CD4-positive, alpha-beta T cell treated with Interleukin-4 for 1 hour (primary cell): Measurements from ENCODE around the gene ANAPC15.
"Not testable (repeated sequence)": the region's sequence is repeated elsewhere in the genome, so short reads cannot be mapped to it uniquely, and the experiment has no call there.

Experiments
- DNase-seq, 2 donors: peaks; one replicate each; pipeline ENCODE4 v3.0.0-alpha.2; 2020 to 2022

The ANAPC15 gene

GRCh38 chr11:72112143-72112977, at the start of gene ANAPC15:
Gene ANAPC15 (minus strand): TSS chr11:72112695. CDS start chr11:72111276, 1,419 bp downstream.
- peak; percentile 99 for DNase-seq

- DNase-seq, result no peak
Observed at GRCh38 chr11:72160319-72160718, 47.8 kb upstream of the ANAPC15 start.

- DNase-seq, result no peak
Observed at GRCh38 chr11:72157131-72157530, 44.6 kb upstream of the ANAPC15 start.

- no peak for DNase-seq
Observed at GRCh38 chr11:72155751-72156150, 43.3 kb upstream of the ANAPC15 start.

- no peak for DNase-seq
Observed at GRCh38 chr11:72154816-72155215, 42.3 kb upstream of the ANAPC15 start.

- DNase-seq, result not testable (repeated sequence)
Observed at GRCh38 chr11:72153874-72154273, 41.4 kb upstream of the ANAPC15 start.

GRCh38 chr11:72150882-72151281, 38.4 kb upstream of the ANAPC15 start:
- no peak for DNase-seq

- no peak for DNase-seq
Observed at GRCh38 chr11:72146625-72147024, 34.1 kb upstream of the ANAPC15 start.

- no peak for DNase-seq
Observed at GRCh38 chr11:72144807-72145565, 32.5 kb upstream of the ANAPC15 start.

GRCh38 chr11:72142543-72142942, 30.0 kb upstream of the ANAPC15 start:
- not testable (repeated sequence) for DNase-seq

- not testable (repeated sequence) for DNase-seq
Observed at GRCh38 chr11:72142086-72142485, 29.6 kb upstream of the ANAPC15 start.

- DNase-seq, result no peak
Observed at GRCh38 chr11:72141066-72141465, 28.6 kb upstream of the ANAPC15 start.

GRCh38 chr11:72140661-72141060, 28.2 kb upstream of the ANAPC15 start:
- no peak for DNase-seq

- no peak for DNase-seq
Observed at GRCh38 chr11:72139500-72139899, 27.0 kb upstream of the ANAPC15 start.

GRCh38 chr11:72138821-72139390, 26.4 kb upstream of the ANAPC15 start:
- no peak for DNase-seq

GRCh38 chr11:72136684-72137262, 24.3 kb upstream of the ANAPC15 start:
- no peak for DNase-seq

GRCh38 chr11:72135891-72136683, 23.6 kb upstream of the ANAPC15 start:
- no peak for DNase-seq

- not testable (repeated sequence) for DNase-seq
Observed at GRCh38 chr11:72135473-72135872, 23.0 kb upstream of the ANAPC15 start, which contains the start of gene FOLR3. Gene FOLR3 (plus strand): TSS chr11:72135725. CDS start chr11:72135953, 228 bp downstream.

- no peak for DNase-seq
Observed at GRCh38 chr11:72132646-72133045, 20.2 kb upstream of the ANAPC15 start.

GRCh38 chr11:72129381-72129780, 16.9 kb upstream of the ANAPC15 start:
- no peak for DNase-seq

GRCh38 chr11:72127923-72128322, 15.4 kb upstream of the ANAPC15 start:
- no peak for DNase-seq

- DNase-seq, result no peak
Observed at GRCh38 chr11:72125956-72126355, 13.5 kb upstream of the ANAPC15 start.
